Stimulated activated CD8-positive, alpha-beta memory T cell treated with anti-CD3 and anti-CD28 coated beads, Interleukin-2, amount 100 ng/mL, for 48 hours (primary cell): ENCODE results near the gene DLG3.

Experiments used
- DNase-seq, 2 donors: peaks; one replicate each; pipeline ENCODE4 v3.0.0-alpha.2; 2020; ENCODE audit warnings: low read depth in 2 of 2

Gene DLG3

DNA sequence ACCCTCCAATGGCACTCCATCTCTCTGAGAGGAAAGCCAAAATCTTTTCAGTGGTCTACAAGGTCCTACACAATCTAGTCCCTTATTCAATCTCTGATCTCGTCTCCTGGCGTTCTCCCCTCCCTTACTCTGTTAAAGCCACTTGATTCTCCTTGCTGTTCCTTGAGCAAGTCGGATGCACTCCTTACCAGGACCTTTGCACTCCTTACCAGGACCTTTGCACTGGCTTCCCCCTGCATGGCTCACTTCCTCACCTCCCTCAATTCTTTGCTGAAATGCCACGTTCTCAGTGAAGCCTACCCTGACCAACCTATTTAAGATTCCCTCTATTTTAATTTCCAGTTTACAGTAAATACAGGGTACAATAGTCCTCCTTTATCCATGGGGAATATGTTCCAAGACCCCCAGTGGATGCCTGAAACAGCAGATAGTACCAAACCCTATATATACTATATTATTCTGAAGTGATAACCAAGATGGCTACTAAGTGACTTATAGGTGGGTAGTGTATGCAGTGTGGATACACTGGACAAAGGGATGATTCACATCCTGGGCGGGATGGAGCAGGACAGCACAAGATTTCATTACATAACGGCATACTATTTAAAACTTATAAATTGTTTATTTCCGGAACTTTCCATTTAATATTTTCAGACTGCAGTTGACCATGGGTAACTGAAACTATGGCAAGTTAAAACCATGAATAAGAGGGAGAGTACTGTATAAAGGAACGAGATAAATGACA lies 6.5 kb upstream of the DLG3 start:
- no peak for DNase-seq

DNA sequence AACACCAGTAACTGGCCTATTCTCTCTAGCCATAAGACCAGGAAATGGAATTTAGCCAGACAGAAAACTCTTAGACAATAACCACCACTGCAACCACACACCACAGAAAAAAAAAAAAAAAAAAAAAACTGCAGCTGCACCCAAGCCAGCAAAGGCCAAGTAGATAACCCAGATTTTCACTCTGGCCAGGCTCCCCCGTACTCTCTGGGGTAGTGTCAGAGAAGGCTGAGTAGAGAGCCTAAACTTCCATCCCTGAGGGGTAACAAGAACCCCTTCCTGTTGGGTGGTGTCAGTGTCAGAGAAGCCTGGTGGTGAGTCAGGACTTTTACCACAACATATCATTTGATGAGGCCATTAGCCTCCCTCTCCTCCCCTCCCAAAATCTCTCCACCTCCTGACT lies 5.6 kb upstream of the DLG3 start:
- DNase-seq = no peak

DNA sequence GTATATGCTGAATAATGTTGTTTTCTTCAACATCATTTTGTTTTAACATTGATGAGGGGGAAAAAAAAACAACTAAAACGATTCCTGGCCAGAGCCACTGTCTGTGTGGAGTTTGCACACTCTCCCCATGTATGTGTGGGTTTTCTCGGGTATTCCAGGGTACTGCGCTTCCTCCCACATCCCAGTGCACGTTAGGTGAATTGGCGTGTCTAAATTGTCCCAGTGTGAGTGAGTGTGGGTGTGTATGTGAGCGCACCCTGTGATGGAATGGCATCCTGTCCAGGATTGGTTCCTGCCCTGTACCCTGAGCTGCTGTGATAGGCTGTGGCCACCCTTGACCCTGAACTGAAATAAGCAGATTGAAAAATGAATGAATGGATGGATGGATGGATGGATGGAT lies 2.4 kb upstream of the DLG3 start:
- no peak for DNase-seq

DNA sequence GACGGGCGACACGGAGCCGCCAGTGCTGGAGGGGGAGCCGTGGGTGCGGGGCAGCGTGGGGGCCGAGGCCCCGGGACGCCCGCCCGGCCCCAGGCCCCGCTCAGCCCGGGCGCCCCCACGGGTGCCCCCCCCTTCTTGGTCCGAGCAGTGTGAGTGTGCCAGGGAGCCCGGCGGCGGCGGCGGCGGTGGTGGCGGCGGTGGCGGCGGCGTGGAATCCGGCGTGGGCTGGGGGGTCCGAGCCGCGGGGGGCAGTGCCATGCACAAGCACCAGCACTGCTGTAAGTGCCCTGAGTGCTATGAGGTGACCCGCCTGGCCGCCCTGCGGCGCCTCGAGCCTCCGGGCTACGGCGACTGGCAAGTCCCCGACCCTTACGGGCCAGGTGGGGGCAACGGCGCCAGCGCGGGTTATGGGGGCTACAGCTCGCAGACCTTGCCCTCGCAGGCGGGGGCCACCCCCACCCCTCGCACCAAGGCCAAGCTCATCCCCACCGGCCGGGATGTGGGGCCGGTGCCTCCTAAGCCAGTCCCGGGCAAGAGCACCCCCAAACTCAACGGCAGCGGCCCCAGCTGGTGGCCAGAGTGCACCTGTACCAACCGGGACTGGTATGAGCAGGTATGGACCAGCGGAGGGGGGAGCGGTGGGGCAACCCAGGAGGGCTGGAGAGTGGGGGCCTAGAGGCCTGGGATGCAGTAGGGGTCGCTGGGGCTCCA lies 466 bp downstream of the DLG3 start:
- DNase-seq = no peak

DNA sequence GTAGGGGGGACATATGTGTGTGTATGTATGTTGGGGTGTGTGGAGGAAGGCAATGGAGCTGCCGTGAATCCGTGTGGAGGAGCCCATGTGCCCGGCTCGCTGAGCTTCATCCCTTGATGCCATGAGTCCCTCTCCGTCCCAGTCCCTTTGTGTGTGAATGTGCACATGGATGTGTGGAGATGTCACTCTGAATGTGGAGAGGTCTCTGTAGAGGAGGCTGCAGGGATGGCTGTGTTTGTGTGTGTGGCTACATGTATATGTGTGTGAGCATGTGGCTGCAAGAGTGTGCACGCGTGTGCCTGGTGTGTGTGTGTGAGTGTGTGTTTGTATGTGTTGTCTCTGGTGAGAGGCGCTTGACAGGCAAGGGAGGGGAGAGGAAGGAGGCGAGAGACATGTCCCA lies 1.3 kb downstream of the DLG3 start:
- DNase-seq = no peak

DNA sequence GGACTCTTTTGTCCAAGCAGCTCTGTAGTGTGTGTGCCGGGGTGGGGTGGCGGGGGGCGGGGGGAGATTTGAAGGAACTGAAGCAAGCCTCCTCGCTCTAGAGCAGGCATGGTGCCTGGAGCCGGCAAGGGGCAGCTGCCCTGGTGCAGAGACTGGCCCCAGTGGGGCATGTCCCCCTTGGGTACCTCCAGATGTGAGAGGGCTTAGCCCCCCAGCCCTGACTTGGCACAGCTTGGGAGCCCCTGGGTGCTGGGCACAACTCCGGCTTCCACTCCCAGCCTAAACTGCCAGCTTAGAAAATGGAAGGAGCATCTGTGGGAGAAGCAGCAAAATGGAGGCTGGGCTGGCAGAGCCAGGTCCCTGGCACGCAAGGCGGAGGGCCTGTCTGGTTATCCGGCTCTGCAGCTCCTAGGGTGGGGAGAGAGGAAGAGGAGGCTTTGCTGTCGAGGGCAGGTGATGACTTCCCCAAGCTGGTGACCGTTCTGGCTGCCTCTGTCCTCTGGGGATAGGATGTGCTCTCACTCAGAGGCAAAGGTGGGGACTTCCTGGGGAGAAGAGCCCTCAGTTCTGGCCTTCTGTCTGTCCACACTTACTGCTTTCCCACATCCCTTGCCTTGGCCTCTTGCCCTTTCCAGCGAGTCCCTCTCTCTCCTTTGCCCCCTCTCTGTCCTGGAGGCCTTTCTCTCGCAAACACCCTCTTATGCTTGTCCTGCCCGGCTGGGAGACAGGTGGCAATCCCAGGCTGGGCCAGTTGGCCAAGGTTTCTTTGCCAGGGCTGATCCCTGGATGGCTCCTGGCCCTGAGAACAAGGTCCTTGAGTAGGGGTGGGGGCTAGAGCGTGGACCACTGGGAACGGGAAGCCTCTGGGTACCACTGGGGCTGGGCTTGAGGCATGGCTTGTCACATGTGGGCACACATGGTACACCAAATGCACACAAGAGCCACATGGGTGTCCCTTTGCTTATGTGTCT lies 2.0 kb downstream of the DLG3 start:
- no peak for DNase-seq

DNA sequence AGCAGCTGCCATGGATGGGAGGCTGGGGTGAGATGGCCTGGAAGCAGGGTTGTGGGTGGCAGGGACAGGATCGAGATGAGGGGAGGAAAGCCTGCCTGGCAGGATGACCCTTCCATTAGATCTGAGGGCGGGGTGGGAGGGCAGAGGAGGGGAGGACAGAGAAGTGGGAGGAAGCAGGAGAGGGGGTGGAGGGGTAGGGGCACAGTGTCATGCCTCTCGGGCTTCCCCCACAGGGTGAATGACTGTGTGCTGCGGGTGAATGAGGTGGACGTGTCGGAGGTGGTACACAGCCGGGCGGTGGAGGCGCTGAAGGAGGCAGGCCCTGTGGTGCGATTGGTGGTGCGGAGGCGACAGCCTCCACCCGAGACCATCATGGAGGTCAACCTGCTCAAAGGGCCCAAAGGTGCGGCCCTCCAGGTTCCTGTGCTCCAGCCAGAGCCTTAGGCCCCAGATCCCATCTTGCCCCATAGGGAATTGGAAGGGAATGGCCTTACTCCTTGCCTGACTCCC lies 4.9 kb downstream of the DLG3 start:
- no peak for DNase-seq

DNA sequence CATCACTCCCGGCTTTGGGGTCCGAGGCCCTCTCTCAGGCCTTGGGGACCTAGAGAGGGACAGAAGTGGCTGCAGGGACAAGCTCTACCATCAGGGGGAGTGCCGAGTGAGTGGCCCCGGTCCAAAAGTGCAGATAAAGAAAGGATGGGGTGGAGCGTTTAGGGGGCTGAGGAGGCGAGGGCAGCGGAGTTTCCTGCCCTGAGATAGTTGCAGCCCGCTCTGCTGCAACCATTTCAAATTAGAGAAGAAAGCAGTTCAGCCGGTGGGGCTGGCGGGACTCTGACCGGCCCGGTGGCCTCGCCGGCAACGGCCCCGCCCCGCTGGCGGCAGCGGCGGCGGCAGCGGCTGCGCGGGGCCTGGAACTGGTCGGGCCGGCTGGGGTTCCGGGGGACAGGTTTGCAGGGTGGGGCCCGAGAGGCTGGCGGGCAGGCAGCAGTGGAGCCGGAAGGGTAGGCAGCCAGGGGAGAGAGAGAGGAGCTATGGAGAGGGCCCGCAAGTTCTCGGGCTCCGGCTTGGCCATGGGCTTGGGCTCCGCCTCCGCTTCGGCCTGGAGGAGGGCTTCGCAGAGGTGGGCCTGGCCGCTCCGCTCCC lies 7.6 kb downstream of the DLG3 start:
- DNase-seq = peak in 1 of 2 donors; percentile 51

DNA sequence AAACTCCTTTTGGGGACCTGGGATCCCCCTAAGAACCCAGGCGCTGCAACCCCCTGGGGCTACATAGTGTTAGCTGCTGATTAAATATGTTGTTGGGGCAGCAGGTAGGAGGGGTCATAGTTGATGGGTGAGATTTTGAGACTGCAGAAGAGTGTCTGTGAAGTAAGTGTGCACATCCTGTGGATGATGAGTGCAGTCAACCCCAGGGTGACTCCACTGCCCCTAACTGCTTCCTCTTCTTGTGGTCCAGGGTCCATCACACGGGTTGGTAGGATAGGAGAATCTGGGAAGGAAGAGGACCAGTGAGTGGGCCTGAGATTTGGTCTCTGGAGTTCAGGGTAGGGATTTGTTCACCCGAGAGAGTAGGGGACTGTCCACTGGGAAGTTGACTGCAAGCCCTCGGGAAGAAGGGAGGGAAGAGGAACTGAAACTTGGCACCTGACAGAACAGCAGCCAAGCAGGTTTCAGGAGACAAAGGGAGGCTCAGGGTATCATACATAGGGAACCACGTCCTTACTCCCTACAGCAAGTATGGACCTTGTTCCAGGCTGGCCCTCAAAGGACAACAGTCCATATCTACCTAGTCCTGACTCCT lies 8.5 kb downstream of the DLG3 start:
- DNase-seq = no peak

DNA sequence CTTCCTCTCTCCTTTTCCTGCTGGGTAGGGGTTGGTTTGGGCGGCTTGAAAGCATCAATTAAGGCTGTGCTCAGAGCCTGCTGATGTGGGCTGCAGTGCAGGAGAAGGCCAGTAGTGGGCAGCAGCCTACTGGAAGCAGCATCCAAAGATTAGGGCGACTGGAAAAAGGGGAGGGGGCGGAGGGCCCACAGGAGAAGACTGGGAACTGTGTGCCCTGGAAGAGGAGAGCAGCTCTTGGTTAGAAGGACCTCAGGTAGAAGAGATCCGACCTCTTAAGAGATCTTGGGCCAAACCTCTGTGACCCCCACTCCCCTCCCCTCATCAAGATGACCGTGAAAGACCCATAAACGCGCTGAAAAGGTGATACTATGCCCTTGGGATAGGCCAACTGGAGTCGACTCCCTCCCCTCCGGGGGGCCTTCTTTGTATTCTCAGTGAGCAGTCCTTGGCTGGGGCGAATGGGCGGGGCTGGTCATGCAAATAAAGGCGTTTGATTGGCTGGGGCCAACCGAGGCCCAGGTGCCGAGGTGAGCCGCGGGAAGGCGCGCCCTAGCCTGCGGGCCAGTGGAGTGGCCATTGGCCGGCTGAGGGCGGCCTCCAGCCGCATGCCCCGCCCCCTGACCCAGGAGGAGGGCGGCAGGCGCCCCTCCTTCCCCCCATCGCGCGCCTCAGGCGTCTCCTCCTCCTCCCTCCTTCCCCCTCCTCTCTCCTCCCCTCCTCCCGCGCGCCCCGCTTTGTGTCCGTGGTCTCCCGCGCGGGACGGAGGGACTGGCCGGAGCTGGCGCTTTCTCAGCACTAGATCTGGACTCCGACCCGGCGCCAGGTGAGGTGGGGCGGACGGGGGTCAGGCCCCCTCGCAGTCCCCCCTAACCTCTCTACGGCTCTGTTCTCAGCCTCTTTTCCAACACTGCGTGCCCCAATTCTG lies 10.1 kb downstream of the DLG3 start:
- peak; percentile 42 to 50 for DNase-seq

DNA sequence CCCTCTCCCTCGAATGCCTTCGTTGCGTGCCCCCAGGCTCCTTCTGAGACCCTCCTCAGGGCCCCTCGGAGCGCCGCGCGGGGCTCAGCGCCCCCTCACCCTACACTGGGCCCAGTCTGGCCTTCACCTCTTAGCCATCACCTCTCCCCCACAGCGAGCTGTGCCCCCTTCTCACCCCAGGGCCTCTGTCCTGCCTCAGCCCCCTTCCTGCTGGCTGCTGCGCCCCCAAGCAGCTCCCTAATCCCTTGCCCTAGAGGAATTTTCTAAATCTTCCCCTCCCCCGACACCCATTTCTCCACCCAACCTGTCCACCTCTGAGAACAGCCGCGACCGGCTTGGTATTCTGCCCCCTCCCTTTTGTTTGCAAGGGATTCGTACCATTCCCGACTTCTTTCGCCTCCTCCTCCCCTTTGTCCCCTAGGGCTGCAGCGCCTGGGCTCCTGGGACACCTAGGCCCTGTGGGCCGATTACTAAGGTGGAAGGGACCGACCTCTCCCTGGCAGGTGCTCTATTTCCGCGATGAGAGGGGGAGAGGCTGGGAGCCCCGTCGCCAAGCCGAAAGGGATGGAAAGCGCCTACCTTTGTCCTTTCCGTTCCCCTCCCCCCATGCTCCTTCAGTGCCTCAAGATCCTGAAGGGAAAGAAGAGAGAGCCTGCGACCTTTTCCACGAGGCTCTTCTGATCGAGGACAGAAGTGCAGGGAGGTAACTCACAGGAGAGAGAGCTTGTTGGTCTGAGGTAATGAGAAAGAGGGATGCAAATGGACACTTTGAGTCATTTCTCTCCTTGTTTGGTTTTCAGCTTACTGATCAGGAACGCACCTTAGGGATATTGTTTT lies 10.9 kb downstream of the DLG3 start:
- no peak for DNase-seq

DNA sequence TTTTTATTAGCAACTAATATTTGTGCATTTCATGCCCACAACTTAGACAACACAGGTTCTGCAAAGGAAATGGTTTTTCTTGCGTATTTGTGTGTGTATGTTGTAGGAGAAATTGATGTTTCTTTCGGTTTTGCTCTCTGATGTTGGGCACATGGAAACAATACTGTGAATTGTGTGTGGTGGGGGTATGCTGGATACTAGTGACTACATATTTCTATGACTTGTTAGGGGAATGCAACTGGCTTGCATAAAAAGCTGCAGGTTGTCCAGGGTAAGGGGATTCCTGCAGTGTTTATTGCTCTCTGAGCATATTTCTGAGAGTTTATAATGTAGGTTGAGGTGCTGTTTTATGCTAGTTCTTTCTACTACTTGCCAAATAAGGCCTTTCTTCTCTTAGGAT lies 11.6 kb downstream of the DLG3 start:
- no peak for DNase-seq

DNA sequence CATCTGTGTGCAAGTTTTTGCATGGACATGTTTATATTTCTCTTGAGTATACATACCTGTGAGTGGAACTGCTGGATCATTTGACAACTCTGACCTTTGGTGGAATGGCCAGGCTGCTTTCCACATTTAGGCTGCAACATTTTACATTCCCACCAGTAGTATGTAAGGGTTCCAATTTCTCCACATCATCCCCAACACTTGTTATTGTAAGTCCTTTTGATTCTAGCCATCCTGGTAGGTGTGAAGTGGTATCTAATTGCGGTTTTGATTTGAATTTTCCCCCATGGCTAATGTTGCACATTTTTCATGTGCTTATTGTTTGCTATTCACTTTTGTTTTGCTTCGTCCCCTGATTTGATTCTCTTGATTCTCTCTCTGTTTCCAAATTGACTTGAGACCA lies 16.4 kb downstream of the DLG3 start:
- DNase-seq = no peak

DNA sequence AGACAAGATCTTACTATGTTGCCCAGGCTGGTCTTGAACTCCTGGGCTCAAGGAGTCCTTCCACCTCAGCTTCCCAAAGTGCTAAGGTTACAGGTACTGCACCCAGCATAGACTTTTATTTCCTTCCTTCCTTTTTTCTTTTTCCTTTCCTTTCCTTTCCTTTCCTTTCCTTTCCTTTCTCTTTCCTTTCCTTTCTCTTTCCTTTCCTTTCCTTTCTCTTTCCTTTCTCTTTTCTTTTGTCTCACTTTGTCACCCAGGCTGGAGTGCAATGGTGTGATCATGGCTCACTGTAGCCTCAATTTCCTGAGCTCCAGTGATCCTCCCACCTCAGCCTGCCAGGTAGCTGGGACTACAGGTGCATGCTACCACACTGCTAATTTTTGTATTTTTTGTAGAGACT lies 19.4 kb downstream of the DLG3 start:
- no peak for DNase-seq

DNA sequence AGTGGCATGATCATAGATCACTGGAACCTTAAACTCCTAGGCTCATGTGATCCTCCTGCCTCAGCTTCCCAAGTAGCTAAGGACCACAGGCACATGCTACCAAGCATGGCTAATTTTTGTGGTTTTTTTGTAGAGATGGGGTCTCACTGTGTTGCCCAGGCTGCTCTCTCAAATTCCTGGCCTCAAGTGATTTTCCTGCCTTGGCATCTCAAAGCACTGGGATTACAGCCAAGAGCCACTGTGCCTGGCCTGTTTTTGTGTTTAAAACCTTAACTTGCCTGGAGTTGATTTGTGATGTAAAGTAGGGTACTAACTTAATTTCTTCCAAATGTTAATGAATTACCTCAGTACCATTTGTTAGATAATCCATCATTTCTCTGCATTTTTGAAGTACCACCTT lies 22.3 kb downstream of the DLG3 start:
- DNase-seq = no peak

DNA sequence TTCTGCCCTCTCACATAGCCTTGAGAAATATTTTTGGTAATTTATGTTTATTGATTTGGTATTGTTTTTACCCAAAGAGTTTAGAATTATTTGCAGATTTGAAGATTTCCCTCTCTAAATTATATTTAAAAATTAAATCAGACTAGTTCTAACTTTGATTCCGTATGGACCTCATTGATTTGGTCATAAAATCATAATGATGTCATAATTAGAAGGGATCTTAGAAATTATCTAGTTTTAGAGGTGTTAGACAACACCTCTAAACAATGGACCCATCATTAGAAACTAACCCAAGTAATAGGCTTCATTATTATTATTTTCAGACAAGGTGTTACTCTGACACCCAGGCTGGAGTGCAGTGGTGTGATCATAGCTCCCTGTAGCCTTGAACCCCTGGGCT lies 24.1 kb downstream of the DLG3 start:
- no peak for DNase-seq

DNA sequence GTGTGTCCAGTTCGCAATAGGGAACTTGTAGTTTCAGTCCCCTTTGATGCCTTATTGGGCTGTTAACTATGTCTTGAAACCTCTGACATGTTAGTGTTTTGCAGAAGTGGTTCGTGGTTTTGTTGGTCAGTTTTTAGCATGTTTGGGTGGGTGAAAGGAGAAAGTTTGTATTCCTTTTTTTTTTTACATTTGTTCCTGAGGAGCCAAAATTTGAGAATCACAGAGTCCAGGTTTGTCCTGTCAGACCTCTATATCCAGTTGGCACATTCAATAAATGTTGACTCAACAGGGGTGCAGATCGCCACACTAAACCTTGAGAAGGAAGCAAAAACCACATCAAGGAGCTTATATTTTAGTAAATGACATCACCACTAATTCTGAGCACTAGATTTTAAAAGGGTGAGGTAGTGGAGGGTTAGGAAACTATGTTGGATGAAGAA lies 26.2 kb downstream of the DLG3 start:
- DNase-seq = no peak

DNA sequence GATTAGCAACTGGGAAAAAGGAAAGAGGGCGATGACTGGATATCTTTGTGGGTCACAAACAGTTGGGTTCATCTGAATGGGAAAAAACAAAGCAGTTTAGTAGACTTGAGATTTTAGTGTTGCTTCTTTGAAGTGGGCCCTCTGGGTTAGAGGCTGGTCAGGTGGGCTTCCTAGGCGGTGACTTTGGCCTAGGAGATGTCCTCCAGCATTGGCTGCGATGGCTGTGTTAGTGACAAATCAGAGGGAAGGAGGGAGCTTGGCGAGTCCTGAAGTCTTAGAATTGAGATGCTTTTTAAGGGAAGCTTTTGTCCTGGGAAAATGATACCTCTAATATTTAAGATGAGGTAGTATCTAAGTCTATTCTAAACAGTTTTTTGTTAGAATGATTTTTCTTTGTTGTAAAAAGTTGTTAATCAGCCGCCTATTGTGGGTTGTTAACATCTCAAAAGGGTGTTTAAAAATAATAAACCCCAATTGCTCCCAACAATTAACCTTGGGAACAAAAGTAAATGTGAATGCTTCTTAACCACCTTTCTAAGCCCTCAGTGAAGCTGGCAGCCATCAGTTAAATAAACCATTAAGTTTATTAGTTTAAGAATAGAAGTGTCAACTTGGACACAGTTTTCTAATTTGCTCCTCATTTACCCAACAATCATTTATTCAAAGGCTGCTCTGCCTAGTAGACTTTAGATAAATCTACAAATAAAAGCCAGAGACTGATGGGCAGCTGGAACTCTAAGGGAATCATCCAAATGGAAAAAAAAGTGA lies 31.7 kb downstream of the DLG3 start:
- no peak for DNase-seq
